C4-2B (cell line): ENCODE data around the gene HELT.

Source experiments
- CTCF ChIP-seq: fragments of 450-650 bp; conservative IDR thresholded peaks from 2 replicates; pipeline ENCODE4 v1.5.1; 2017; ENCODE audit warnings: mild to moderate bottlenecking
- ZFX ChIP-seq: fragments of 450-650 bp; IDR thresholded peaks from 2 replicates; pipeline ENCODE4 v1.6.1; 2017

GRCh38 chr4:184988611-184989010 is 29.7 kb upstream of the HELT start:
- TF ChIP-seq CTCF: no peak
- TF ChIP-seq ZFX: no peak
